PFSK-1 (cell line): ENCODE measurements around the gene LHX4.

Source experiments
- POLR2AphosphoS5 ChIP-seq: IDR thresholded peaks from 2 replicates; pipeline ENCODE4 v1.6.1; 2012; ENCODE audit warnings: low read depth, mild to moderate bottlenecking, control low read depth, low read length, moderate library complexity
- SIN3A ChIP-seq: IDR thresholded peaks from 2 replicates; pipeline ENCODE4 v1.6.1; 2012; ENCODE audit warnings: mild to moderate bottlenecking, low read length, moderate library complexity, borderline replicate concordance; ENCODE audit not compliant: insufficient read depth
- TAF1 ChIP-seq: IDR thresholded peaks from 2 replicates; pipeline ENCODE4 v1.6.1; 2012; ENCODE audit warnings: low read length, control low read depth, borderline replicate concordance; ENCODE audit not compliant: insufficient read depth

DNA sequence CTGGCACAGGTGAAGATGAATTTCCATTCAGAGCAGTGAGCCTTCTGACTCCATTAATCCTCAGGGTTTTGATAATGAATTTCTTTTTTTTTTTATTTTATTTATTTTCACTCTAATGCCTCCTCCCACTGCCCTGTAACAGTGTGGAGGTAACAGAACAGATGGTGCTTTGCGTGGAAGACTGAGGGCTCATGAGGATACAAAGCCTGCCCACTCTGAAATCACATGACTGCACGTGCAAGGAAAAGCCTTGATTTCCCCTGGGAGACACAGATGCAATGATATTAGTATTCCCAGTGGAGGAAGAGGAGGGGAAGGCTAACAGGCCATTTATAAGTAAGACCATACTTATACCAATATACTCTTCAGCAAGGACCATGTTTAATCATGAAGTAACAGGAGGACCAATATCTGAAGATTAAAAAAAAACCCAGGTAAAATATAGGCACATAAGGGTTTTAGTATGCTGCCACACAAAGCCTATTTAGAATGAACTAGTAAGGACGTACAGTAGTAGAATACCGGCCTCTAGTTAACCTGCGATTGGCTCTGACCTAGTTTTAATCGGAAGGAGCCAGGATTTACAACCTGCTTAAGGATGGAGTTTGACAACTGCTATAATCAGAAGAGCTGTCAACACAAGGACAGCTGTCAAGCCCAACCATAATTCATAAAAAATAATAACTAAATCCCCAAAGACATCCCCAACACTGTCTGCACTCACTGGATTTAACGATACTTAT is 69.6 kb downstream of the LHX4 start:
- TF ChIP-seq SIN3A (no peak), POLR2AphosphoS5 (no peak), TAF1 (no peak)
